ENCODE data around the gene NEDD8. TPM values are rescaled to one million over a fixed set of nuclear protein-coding genes. Genes with fewer than 3 reads are reported as not detected.

The NEDD8 gene
- total and polyA plus RNA-seq, 2 of the 4 experiments (the other 2 are of a cell fraction), result 167 to 375 TPM

- Histone ChIP-seq H3K27me3 (ENCODE audit: control insufficient read depth, insufficient read depth, low read length) (no peaks in the 10 kb centered on the region), H3K9ac (ENCODE audit: low read depth, low read length) (peak within 1 kb of the TSS; percentile 93), H3K4ac (ENCODE audit: low read depth, low read length) (peak within 1 kb of the TSS; percentile 97), H3K79me1 (ENCODE audit: low read depth in 1 of 2, low read length in 2 of 2) (peaks cover 38 to 68% of the 10 kb centered on the region in 2 experiments), H4K5ac (ENCODE audit: low read depth, low read length) (peak within 1 kb of the TSS; percentile 89), H2BK15ac (ENCODE audit: low read depth, low read length) (peak within 1 kb of the TSS; percentile 79; the same call in 1 of the 3 replicates), H3K14ac (replicated peaks; ENCODE audit: low read depth, low read length) (peak within 1 kb of the TSS; percentile 95), H3K4me3 (ENCODE audit: insufficient read depth, low read depth, low read length) (peak within 1 kb of the TSS; percentile 89), H4K8ac (ENCODE audit: low read depth in 2 of 2, low read length in 2 of 2) (peak within 1 kb of the TSS; percentile 93 to 94), H2AK5ac (ENCODE audit: low read depth, low read length) (peak within 1 kb of the TSS; percentile 89), H3K9me3 (ENCODE audit: control insufficient read depth, insufficient read depth, low read length) (no peaks in the 10 kb centered on the region), H4K20me1 (ENCODE audit: insufficient read depth, low read length) (no peaks in the 10 kb centered on the region), H3K18ac (ENCODE audit: low read depth, low read length) (peak within 1 kb of the TSS; percentile 81), H2BK20ac (ENCODE audit: low read depth, low read length) (0 out of 2 replicates have a peak within 1 kb of the TSS, but pooled peaks have one; percentile 5), H3K4me2 (ENCODE audit: low read depth, low read length) (peak within 1 kb of the TSS; percentile 99), H3K4me1 (ENCODE audit: control insufficient read depth, insufficient read depth, low read length) (peaks cover 8% of the 10 kb centered on the region), H3K36me3 (ENCODE audit: control insufficient read depth, insufficient read depth, low read length) (peaks cover 18% of the 10 kb centered on the region), H3K56ac (ENCODE audit: extremely low read depth, insufficient read depth, low read length) (peak within 1 kb of the TSS; percentile 85), H2AFZ (replicated peaks; ENCODE audit: low read length, poor library complexity) (peak within 1 kb of the TSS; percentile 95), H2BK5ac (ENCODE audit: low read depth, low read length, poor library complexity, severe bottlenecking) (peak within 1 kb of the TSS; percentile 96), H2AK9ac (replicated peaks; ENCODE audit: low read depth, low read length, poor library complexity) (peak within 1 kb of the TSS; percentile 96), H2BK120ac (ENCODE audit: low read depth, low read length) (peak within 1 kb of the TSS; percentile 76), H3K23ac (ENCODE audit: low read depth, low read length) (peak within 1 kb of the TSS; percentile 93), H3K9me1 (ENCODE audit: insufficient read depth, low read length) (peaks cover 11% of the 10 kb centered on the region; the same call in 1 of the 2 replicates), H3K27ac (ENCODE audit: insufficient read depth, low read length) (peak within 1 kb of the TSS; percentile 99), H4K91ac (ENCODE audit: insufficient read depth, low read depth, low read length) (peak within 1 kb of the TSS; percentile 95)
- TF ChIP-seq ELK1 (IDR thresholded peaks at IDR 0.05; ENCODE audit: borderline replicate concordance, low read depth, low read length), result no peak
- TF ChIP-seq BHLHE40 (IDR thresholded peaks at IDR 0.05; ENCODE audit: low read depth, low read length), result no peak
- no peak for TF ChIP-seq RAD21 (IDR thresholded peaks at IDR 0.05; ENCODE audit: low read length)
- peak; percentile 40 for TF ChIP-seq RCOR1 (IDR thresholded peaks at IDR 0.05; ENCODE audit: insufficient replicate concordance, low read length)
- TF ChIP-seq SMC3 (IDR thresholded peaks at IDR 0.05; ENCODE audit: low read depth, low read length), result no peak
- no peak for TF ChIP-seq FOS (IDR thresholded peaks at IDR 0.05; ENCODE audit: low read depth, low read length)
- TF ChIP-seq POLR2A (IDR thresholded peaks at IDR 0.05; ENCODE audit: low read depth, low read length), result peak; percentile 72
- TF ChIP-seq RFX5 (IDR thresholded peaks at IDR 0.05; ENCODE audit: low read depth, low read length), result no peak
- no peak for TF ChIP-seq USF2 (IDR thresholded peaks at IDR 0.05; ENCODE audit: low read depth, low read length)
- no peak for TF ChIP-seq CHD1 (IDR thresholded peaks at IDR 0.05; ENCODE audit: low read depth, low read length)
- no peak for TF ChIP-seq CTCF (conservative IDR thresholded peaks at IDR 0.05; ENCODE audit: low read depth, low read length)
- peak; percentile 43; the same call in 1 of the 2 replicates for TF ChIP-seq MXI1 (IDR thresholded peaks at IDR 0.05; ENCODE audit: borderline replicate concordance, low read depth, low read length)
- TF ChIP-seq MAFK (IDR thresholded peaks at IDR 0.05; ENCODE audit: low read depth, low read length), result no peak
- peak; percentile 93 for ATAC-seq (ENCODE audit: low read depth)
- peak; percentile 87 for DNase-seq
- dilution Hi-C loops (cut with HindIII; ENCODE audit: low sequenced_read_pairs, unreplicated experiment) (no loop called here), intact Hi-C loops (cut with micrococcal nuclease) (loop anchor here (1.0 to 2.0 kb wide), 2 partner anchors 47 to 101 kb away; partner anchors contain the start of gene TINF2), in situ Hi-C loops (cut with MboI; ENCODE audit: low sequenced_read_pairs) (no loop called here)
- no TSS peak for BruUV-seq (replicated peaks)
- ChIA-PET POLR2A (ENCODE audit: unreplicated experiment) (interaction anchor here (1.0 to 1.1 kb wide), 2 partner anchors 9 to 47 kb away, joined by 3 read pairs; partner anchors contain the start of gene TINF2), CTCF (interaction anchor here (1.1 kb wide), 1 partner anchor 113 kb away, joined by 3 read pairs; the partner anchor contains the start of gene CIDEB)
- WGBS, 2 experiments (ENCODE audit: extremely low coverage in 2 of 2, insufficient read length in 1 of 2), result 2% methylated on average over 42 of the region's 89 CpGs; no CpG with 5 or more reads in 1 of the 2 experiments
Measured at GRCh38 chr14:24195186-24196070, 36.7 kb downstream of the NEDD8 start, which contains the start of gene TM9SF1. TSS of gene TM9SF1 (minus strand) at chr14:24195441. CDS start at chr14:24195019, 422 bp downstream.

All from IMR-90 (cell line).